ENCODE measurements around the gene PPP1R14B.
A peak's percentile ranks its signal among the peaks of the same experiment; 100 is the strongest.

PPP1R14B gene

GRCh38 chr11:64244966-64245365, 1.8 kb downstream of the PPP1R14B start:
- Histone ChIP-seq H3K9me3 (no peaks in the 10 kb centered on the region), H3K4me3 (peak overlapping the region; percentile 62 to 79), H3K27me3 (no peaks in the 10 kb centered on the region), H3K36me3 (peaks cover 0 to 15% (median 0%) of the 10 kb centered on the region in 3 donors), H3K4me1 (peaks cover 0 to 56% (median 43%) of the 10 kb centered on the region in 4 donors), H3K27ac (peak overlapping the region; percentile 87 to 89)
- TF ChIP-seq CTCF (IDR thresholded peaks at IDR 0.05) = no peak
- DNase-seq = no peak
- intact Hi-C loops (cut with DNase I; ENCODE audit: low total_unique reads) = no loop called here

- peaks cover 0 to 60% (median 45%) of the 10 kb centered on the region in 4 donors for H3K4me1 ChIP-seq
- no peak overlapping the region for H3K4me3 ChIP-seq
- DNase-seq = no peak
- no peaks in the 10 kb centered on the region for H3K9me3 ChIP-seq
- no peak for TF ChIP-seq CTCF (IDR thresholded peaks at IDR 0.05)
- H3K27me3 ChIP-seq = no peaks in the 10 kb centered on the region
- intact Hi-C loops (cut with DNase I; ENCODE audit: low total_unique reads) = no loop called here
- peaks cover 0 to 17% (median 0%) of the 10 kb centered on the region in 3 donors for H3K36me3 ChIP-seq
- H3K27ac ChIP-seq = peak overlapping the region in 1 of 2 donors; percentile 89
Measured at GRCh38 chr11:64244107-64244506, 2.6 kb downstream of the PPP1R14B start.

- peaks cover 0 to 25% (median under 1%) of the 10 kb centered on the region in 3 donors for H3K36me3 ChIP-seq
- intact Hi-C loops (cut with DNase I; ENCODE audit: low total_unique reads) = no loop called here
- H3K27ac ChIP-seq = peak overlapping the region in 1 of 2 donors; percentile 87
- H3K9me3 ChIP-seq = no peaks in the 10 kb centered on the region
- TF ChIP-seq CTCF (IDR thresholded peaks at IDR 0.05) = no peak
- DNase-seq = no peak
- no peak overlapping the region for H3K4me3 ChIP-seq
- H3K27me3 ChIP-seq = no peaks in the 10 kb centered on the region
- H3K4me1 ChIP-seq = peaks cover 0 to 60% (median 45%) of the 10 kb centered on the region in 4 donors
Measured at GRCh38 chr11:64243236-64243854, 3.4 kb downstream of the PPP1R14B start.

GRCh38 chr11:64241491-64242374, 5.0 kb downstream of the PPP1R14B start:
- DNase-seq = peak; percentile 56 to 87
- Histone ChIP-seq H3K36me3 (peaks cover 6 to 41% (median 11%) of the 10 kb centered on the region in 3 donors), H3K4me3 (peak overlapping the region; percentile 62 to 98), H3K27ac (peak overlapping the region; percentile 87 to 97), H3K4me1 (peaks cover 0 to 54% (median 39%) of the 10 kb centered on the region in 4 donors), H3K9me3 (no peaks in the 10 kb centered on the region), H3K27me3 (no peaks in the 10 kb centered on the region)
- intact Hi-C loops (cut with DNase I; ENCODE audit: low total_unique reads) = no loop called here
- no peak for TF ChIP-seq CTCF (IDR thresholded peaks at IDR 0.05)

- H3K36me3 ChIP-seq = peaks cover 6 to 44% (median 11%) of the 10 kb centered on the region in 3 donors
- H3K27ac ChIP-seq = peak overlapping the region; percentile 87 to 97
- intact Hi-C loops (cut with DNase I; ENCODE audit: low total_unique reads) = no loop called here
- no peak for TF ChIP-seq CTCF (IDR thresholded peaks at IDR 0.05)
- H3K4me1 ChIP-seq = peaks cover 0 to 54% (median 40%) of the 10 kb centered on the region in 4 donors
- peak overlapping the region; percentile 62 to 98 for H3K4me3 ChIP-seq
- no peaks in the 10 kb centered on the region for H3K9me3 ChIP-seq
- DNase-seq = peak; percentile 99 to 100
- no peaks in the 10 kb centered on the region for H3K27me3 ChIP-seq
Measured at GRCh38 chr11:64241241-64241490, 5.6 kb downstream of the PPP1R14B start.
